HG02571 (cell line): ENCODE data around the gene SNAP29.
A peak's percentile ranks its signal among the peaks of the same experiment; 100 is the strongest.
"Not testable (repeated sequence)": the region's sequence is repeated elsewhere in the genome, so short reads cannot be mapped to it uniquely, and the experiment has no call there.

Experiments used
- ATAC-seq: cut with Tn5 transposase; IDR thresholded peaks from one replicate; pipeline ENCODE4 v1.9.1; 2021; ENCODE audit warnings: mild to moderate bottlenecking, moderate library complexity; ENCODE audit not compliant: unreplicated experiment

Gene SNAP29

GRCh38 chr22:20834206-20834605 is 24.6 kb upstream of the SNAP29 start:
- no peak for ATAC-seq

GRCh38 chr22:20834725-20835124 is 24.1 kb upstream of the SNAP29 start:
- ATAC-seq: no peak

GRCh38 chr22:20836987-20837823 is 21.6 kb upstream of the SNAP29 start:
- ATAC-seq: no peak

GRCh38 chr22:20839354-20839753 is 19.5 kb upstream of the SNAP29 start:
- not testable (repeated sequence) for ATAC-seq

- no peak for ATAC-seq
Measured at GRCh38 chr22:20839837-20840645, 18.8 kb upstream of the SNAP29 start.

- no peak for ATAC-seq
Measured at GRCh38 chr22:20840646-20841371, 18.0 kb upstream of the SNAP29 start.

GRCh38 chr22:20843501-20843900 is 15.3 kb upstream of the SNAP29 start:
- no peak for ATAC-seq

GRCh38 chr22:20844055-20845037 is 14.5 kb upstream of the SNAP29 start:
- no peak for ATAC-seq

GRCh38 chr22:20847318-20847822 is 11.4 kb upstream of the SNAP29 start:
- ATAC-seq: no peak

- ATAC-seq: no peak
Measured at GRCh38 chr22:20852076-20852475, 6.7 kb upstream of the SNAP29 start.

- ATAC-seq: no peak
Measured at GRCh38 chr22:20852503-20852902, 6.3 kb upstream of the SNAP29 start.

GRCh38 chr22:20853236-20853660 is 5.6 kb upstream of the SNAP29 start:
- no peak for ATAC-seq

GRCh38 chr22:20857247-20857643 is 1.6 kb upstream of the SNAP29 start:
- no peak for ATAC-seq

- peak; percentile 43 for ATAC-seq
Measured at GRCh38 chr22:20857838-20858614, 781 bp upstream of the SNAP29 start.

- no peak for ATAC-seq
Measured at GRCh38 chr22:20859615-20860014, 808 bp downstream of the SNAP29 start.

- ATAC-seq: no peak
Measured at GRCh38 chr22:20862540-20862939, 3.7 kb downstream of the SNAP29 start.

- no peak for ATAC-seq
Measured at GRCh38 chr22:20863366-20863765, 4.6 kb downstream of the SNAP29 start.

- ATAC-seq: no peak
Measured at GRCh38 chr22:20864186-20864908, 5.5 kb downstream of the SNAP29 start.

- no peak for ATAC-seq
Measured at GRCh38 chr22:20865331-20865730, 6.5 kb downstream of the SNAP29 start.
